NCI-H2227 (cell line): ENCODE measurements around the gene SETD3.

ENCODE experiments used
- DNase-seq: peaks from one replicate; lab custom pipeline; 2025; ENCODE audit not compliant: unreplicated experiment; lab: John Stamatoyannopoulos, UW

Gene SETD3

DNA sequence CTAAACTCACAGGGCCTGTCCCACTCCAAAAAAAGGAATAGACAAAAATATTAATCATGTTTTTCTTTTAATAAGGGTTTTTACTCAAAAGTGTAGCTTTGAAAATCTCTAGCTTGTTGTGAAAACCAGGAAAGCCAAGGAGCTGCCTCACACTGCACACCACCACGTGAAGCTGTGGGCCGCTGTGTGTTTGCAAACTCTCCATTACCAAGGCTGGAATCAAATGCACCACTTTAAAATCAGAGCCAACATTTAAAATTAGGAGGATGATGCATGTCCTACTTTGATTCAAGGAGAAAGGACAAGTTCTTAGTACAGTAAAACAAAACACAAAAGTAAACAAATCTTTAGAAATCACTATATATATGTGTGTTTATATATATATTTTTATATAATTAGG, 83.0 kb downstream of the SETD3 start:
- no peak for DNase-seq

DNA sequence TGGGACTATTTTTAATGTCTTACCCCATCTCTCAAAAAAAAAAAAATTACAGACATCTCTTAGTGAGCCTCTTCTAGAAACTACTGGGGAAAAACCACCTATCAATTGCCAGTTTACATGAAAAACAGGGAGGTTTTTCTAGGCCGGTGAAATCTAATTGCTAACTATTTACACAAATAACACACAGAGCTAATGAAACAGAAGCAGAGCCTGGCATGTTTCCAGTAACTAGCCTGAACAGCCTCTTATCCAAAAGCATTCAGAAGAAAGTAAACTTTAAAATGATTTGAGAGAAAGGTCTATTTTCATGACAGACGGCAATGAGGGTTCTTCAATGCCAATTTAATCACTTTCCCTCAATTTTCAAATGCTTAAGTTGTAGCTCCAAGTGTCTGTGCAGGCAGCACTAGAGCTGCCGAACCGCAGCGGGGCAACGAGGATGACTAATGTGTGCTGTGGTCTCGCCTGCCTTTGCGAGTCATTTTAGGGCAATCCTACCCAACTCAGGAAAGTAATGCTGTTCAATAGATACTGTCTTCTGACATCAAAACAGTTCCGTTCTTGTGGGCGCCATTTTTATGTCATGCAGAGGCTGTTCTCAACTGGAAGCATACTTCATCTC, 84.6 kb downstream of the SETD3 start:
- DNase-seq, result peak; percentile 60

DNA sequence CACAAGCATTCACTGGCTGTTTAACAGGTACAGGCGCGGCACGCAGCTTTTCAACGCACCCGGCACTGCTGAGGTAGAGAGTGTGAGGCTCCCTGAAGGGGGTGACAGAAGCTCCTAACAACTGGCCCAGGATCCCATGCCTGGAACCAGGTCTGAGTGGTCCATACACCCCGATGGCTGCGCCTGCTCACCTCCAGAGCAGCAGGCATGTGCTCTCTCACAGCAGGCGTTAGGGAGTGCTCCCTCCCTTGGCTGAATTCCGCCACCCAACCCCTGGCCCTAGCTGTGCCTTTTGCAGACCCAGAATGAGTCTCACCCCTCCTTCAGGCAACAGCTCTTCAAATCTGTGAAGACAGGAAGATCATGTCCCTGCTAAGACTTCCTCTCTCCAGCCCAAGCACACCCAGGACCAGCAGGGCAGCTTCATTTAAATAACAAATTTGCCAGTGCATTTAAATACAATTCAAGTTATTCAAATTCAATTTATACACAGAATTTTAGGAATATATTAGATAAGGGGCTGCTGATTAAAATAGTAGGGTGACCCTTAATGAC, 86.0 kb downstream of the SETD3 start:
- DNase-seq, result no peak

DNA sequence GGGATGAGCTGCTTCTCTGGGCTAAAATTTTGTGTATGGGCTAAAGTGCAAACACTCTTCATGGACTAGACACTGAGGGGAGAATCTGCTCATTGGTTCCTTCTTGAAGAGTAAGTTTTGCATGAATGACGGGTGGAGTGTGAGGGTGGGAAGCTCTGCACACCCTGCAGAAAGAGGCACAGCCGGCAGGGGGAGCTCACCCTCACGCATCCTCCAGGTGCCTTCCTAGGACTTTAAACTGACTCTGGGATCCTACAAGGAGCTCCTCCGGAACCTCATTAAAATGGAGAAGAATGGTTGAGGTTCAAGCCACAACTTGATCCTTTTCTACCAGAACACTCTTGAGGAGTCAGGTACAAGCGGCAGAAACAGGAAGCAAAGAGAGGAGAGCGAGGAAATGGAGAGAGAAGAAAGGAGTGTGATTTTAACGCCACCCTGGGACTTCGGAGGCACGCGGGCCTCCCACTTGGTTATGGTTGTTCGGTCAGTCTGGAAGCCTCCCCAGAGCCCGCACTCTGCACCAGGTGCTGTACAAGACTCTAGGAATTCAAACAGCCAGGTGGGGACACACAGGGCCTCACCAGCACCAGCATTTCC, 87.5 kb downstream of the SETD3 start:
- peak; percentile 34 for DNase-seq

DNA sequence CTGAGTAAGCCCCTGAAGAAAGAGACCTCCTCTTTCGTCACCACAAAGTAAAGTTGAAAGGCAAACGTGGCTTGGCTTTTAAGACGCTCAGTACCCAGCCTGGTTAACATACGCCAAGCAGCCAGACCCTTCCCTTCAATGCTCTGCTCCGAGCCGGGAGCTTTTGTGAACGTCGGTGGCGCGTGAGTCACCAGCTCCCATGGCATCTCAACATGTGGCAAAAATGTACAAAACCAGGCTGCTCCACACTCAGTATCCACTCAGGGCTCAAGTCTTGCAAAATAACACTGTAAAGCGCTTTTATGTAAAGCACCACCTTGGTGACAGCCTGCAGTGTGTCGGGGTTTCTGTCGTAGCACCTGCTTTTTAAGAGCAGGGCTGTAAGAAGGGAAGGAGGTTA, 89.0 kb downstream of the SETD3 start:
- DNase-seq, result peak; percentile 11

DNA sequence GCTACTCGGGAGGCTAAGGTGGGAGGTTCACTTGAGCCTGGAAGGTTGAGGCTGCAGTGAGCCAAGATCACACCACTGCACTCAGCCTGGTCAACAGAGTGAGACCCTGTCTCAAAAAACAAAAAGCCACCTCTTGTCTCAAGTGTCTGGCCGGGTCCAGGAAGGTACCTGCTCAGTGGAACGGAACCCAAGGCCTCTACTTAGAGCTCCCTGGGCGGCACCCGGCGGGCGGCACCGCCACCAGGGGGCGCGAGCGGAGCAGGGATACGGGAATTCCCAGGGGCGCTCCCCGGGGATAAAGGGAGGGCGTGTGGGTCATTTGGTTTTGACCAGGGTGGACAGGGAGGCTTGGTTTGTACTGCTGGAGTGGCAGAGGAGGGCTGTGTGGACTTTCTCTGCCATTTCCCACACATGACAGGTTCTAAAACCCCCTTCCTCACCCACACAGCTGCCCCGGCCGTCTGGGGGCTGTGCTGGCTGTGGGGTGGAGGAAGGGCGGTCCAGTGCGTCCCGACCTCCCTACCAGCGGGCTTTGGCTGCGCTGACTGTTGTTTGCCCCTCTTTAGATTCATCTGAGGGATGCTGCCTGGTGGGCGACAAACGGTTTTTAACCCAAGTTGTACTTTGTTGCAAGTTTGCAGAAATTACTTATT, 91.4 kb downstream of the SETD3 start:
- peak; percentile 34 for DNase-seq

DNA sequence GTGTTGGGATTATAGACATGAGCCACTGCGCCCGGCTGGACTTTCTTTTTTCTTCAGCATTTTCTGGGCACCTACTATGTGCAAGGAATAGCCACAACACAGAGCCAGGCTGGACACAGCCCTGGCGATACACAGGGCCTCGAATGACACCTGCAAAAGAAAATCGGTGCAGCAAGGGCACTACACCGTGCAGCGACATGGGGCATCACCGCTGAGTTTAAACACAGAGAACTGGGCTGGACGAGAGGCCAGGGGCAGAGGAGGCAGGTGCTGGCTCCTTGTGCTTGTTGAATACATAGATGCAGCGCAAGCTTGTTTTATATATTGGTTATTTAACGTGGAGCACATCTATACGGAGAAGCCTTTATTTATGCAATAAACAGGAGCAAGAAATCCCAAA, 92.4 kb downstream of the SETD3 start:
- DNase-seq, result no peak

DNA sequence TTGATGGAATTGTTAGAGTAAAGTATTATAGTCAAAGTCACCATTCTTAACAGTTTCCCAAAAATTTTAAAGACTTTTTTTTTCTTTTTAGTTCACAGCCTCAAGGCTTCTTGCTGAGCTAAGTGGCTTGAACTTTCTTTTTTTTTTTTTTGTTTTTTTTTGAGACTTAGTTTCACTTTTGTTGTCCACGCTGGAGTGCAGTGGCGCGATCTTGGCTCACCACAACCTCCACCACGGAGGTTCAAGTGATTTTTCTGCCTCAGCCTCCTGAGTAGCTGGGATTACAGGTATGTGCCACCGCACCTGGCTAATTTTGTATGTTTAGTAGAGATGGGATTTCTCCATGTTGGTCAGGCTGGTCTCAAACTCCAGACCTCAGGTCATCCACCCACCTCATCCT, 92.8 kb downstream of the SETD3 start:
- DNase-seq, result no peak

DNA sequence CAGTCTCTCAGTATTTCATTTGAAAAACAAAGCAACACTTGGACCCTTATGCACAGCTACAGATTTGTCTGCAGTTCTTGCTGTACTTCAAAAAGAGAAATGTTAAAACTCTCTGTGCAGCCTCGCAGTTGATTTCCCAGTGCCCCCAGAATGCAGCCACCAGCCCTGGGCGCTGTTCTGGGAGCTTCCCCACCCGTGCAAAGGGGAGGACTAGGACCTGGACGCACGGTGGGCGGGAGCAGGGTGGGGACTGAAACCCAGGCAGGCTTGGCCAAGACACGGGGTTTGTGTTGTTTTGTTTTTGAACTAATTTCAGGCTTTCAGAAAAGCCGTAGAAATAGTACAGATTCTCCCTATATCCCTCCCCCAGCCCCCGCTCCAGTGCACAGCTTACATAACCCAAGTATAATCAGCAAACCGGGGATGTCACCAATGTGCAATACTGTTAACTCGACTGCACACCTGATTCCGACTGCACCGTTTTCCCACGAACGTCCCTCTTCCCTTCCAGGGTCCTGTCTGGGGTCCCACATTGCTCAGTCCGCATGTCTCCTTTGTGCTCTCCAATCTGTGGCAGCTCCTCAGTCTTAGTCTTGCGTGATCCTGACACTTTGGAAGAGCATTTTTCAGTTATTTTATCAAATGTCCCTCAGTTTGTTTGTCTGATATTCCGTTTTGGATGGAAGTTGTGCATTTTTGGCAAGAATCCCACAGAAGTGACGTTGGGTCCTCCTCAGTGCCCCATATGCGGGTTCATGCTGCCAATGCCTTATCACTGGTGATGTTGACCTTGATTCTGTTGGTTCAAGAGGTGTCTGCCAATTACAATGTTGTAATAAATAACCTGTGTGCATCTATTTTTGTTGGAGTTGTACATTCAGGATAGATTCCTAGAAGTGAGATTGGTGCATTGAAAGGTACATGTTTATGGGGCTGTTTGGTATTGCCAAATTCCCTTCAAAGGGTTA, 95.9 kb downstream of the SETD3 start:
- DNase-seq, result no peak

DNA sequence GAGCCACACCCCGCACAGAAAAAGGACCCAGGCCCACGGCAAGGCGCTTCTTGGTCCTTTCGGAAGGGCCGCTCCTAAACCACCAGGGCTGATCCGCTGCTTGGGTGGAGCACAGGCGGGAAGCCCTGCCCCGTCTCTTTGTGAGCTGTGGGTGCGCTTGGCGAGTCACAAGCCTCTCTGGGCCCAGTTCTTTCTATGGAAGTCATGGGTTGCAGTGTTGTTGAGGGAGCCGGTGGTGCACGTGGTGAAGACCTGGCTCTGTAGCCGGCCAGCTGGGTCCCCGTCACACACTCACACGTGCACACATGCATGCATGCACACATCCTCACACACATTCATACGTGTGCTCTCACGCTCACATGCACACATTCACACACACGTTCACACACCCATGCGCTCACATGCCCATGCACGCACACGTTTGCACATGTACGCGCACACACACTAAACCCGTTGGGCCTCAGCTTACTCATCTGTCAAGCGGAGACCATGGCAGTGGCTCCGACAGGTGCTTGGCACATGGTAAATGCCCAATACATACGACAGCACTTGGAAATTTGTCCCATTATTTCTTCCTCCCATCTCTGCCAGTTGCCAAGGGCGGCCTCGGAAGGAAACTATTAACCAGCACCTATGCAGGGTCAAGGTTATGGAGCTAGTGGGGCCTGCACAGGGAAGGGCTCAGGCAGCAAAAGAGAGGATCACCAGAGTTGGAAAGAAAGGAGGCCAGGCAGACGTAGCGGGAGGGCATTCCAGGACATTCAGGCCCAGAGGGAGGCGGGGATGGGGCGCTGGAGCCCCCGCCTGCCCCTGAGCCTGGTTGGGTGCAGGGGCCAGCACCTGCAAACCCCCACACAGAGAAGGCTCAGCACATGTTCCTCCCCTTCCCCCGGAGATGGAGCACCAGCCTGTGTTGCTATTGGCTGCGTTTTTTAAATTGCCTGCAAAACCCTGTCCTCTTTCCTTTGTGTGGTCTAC, 96.9 kb downstream of the SETD3 start:
- no peak for DNase-seq

DNA sequence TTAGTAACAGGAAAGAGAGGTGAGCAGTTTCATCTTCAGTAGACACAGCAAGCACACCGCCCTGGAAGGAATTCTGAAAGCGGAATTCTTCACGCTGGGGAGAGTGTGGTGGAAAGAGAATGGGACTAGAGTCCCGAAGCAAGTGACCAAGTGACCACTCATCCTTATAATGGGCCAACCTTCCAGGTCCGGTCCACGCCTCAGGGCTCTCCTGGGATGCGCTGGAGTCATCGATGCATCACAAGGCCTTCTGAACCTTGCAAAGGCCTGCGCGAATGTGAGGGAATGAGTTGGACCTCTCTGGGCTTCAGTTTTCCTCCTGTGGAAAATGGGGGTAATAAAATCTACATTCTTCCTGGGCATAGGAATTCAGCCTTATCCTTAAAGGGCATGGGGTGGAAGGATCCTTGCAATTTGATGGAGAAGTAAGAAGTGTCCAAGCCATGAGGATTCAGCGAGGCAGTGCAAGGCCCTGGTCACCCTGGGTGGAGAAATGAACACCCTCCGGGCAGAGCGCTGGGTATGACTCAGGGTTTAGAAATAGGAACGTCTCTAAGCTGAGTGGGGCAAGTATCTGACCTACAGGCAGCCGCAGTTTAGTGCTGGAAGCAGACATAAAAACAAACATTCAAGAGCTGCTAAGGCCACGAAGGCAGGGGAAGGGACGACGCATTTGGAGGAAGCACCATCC, 97.7 kb downstream of the SETD3 start:
- no peak for DNase-seq

DNA sequence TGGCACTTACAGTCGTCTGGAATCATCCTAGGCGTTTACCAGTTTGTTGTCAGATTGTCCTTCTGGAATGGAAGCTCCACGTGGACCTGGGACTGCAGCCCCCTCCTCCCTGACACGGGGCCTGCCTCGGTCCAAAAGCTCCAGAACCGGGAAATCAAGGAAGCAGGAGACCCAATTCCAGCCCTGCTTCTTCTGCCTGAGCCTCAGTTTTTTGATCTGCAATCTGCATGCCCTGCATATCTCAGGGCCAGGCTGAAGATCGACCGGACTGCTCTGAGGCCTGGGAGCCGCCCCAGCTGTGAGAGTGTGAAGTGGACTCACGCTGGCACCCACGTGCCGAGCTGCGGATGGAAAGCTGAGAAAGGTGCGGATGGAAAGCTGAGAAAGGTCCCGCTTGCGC, 98.6 kb downstream of the SETD3 start:
- DNase-seq, result no peak

DNA sequence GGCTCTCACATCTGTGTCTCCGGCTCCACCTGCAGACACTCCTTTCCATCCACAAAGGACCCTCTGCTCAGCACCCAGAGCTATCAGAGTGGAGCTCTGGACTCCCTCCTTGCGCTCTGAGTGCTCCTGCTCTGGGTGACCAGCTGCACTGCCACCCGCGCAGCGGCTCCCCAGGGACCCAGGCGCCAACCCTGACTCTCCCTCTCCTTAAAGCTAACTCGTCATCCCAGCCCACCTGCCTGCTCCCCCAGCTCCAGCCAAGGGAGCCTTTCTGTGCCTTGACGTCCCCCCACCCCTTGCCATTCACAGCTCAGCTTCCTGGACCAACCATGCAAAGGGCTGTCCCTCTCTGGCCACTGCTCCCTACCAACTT, 99.0 kb downstream of the SETD3 start:
- DNase-seq, result no peak

DNA sequence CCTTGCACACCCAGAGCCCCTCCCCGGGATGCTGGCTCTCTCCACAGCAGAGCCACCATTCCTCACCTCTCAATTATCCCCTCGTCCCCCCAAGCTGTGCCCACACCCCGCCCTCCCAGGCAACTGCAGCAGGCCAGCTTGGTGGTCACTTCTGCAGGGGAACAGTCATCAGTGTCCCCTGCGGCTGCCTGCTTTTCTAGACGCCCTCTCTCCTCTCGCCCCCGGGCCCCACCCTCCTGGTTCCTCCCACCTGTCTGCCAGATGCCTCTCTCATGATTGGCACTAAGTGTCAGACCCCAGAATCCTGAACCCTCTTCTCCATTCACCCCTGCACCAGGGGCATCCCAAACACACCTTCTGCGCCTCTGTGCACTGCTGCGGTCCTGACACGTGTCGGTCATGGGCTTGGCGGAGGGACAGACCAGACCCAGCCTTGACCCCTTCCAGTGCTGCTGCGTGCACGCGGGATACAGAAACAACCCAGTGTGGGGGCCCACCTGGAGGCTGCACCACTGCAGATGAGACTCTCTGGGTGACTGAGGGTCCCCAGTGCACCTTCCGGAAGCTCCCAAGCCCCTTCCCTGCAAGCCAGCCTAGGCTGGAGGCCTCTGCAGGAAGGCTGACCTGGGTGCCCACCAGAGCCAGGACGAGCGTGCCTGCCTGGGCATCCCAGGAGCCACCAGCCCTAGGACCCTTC, 99.5 kb downstream of the SETD3 start:
- DNase-seq, result no peak

DNA sequence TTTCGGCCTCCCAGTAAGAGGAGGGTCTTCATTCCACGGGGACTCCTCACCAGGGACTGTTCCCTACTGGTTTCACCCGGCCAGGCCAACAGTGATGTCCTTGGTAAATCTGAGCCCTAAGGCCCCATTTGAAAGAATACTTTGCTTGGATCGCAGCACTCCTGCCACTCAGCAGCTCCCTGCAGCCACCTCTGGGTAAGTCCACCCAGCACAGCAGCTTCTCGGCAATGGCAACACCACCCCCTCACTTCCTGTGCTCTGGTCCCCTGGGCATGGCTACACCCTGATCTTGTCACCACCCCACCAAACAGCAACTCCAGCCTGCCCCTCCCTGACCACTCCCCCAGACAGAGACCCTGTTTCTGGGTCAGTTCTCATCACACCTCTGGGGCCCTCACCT, 100.3 kb downstream of the SETD3 start:
- DNase-seq, result no peak

DNA sequence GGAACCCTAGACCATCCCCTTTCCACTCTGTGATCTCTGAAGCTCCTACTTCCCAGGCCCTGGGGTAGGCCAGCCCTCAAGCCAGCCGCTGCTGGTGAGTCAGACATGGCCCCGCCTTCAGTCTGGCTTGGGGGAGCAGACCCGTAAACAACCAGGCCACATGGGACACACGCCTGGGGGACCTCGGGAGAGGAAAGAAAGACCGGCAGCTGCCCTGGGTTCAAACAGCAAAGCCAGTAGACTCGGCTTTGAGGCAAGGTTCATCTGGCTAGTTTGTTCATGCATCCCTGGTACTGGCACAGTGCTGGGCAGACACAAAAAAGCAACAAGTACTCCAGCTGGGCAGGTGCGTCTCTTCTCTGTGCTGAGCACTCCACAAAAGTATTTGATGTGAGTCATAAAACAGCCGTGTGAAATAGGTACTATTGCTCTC, 101.9 kb downstream of the SETD3 start:
- DNase-seq, result no peak

DNA sequence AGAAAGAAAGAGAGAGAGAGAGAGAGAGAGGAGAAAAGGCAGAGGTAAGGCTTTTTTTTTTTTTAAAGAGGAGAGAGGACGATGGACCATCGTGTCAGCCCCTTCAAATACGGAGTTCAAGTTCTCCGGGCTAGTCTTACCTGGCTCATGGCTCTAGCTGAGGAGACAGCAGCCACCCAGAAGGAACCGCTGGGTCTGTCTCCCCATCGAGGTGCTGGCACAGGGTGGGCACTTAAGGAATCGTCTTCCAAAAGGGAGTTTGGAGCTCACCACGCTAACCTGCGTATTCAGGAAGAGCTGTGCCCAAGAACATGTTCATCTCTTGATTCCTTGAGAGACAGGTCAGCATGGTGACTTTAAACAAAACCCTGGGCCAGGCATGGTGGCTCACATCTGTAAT, 102.7 kb downstream of the SETD3 start:
- no peak for DNase-seq

DNA sequence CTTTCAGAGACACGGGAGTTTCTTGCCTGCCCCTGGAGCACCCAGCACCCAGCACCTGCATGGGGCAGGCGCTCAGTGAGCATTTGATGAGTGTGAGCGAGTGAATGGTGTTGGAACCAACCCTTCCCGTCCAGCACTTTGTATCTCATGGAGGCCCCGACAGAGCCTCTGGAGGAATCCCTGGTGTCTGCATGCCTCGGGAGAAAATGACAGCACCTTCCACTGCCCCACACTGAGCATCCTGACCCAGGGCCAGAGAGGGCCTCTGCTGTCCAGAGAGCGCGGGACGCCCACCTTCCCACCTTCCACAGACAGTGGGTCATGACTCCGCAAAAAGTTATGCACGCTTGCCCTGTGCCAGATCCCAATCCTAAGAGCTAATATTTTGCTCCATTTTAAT, 105.7 kb downstream of the SETD3 start:
- no peak for DNase-seq
